ENCODE measurements around the gene EEA1. TPM values are rescaled to one million over a fixed set of nuclear protein-coding genes. Genes with fewer than 3 reads are reported as not detected.

EEA1 gene
- total RNA-seq, 2 donors from 2014 or later, result 5.9 to 7.3 TPM

DNA sequence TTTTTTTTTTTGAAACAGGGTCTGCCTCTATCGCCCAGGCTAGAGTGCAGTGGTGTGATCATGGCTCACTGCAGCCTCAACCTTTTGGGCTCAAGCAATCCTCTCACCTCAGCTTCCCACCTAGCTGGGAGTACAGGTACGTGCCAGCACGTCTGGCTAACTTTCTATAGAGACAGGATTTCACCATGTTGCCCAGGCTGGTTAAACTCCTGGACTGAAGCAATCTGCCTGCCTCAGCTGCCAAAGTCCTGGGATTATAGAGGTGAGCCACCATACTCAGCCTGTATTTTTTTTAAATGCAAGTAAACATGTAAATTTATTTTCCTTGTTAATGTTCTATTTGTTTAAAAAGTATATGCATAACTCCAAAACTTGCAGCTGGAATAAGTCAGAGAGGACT, 80.4 kb downstream of the EEA1 start:
- Histone ChIP-seq H3K27me3 (no peaks in the 10 kb centered on the region), H3K36me3 (replicated peaks in 1 of 2; ENCODE audit: insufficient read depth in 1 of 2, low read depth in 2 of 2) (no peaks in the 10 kb centered on the region), H3K9me3 (no peaks in the 10 kb centered on the region), H3K4me1 (peaks cover 8% of the 10 kb centered on the region), H3K4me3 (no peak overlapping the region), H3K27ac (no peak overlapping the region)
- ATAC-seq (no peak), DNase-seq (no peak)
- TF ChIP-seq, protein P1, sequence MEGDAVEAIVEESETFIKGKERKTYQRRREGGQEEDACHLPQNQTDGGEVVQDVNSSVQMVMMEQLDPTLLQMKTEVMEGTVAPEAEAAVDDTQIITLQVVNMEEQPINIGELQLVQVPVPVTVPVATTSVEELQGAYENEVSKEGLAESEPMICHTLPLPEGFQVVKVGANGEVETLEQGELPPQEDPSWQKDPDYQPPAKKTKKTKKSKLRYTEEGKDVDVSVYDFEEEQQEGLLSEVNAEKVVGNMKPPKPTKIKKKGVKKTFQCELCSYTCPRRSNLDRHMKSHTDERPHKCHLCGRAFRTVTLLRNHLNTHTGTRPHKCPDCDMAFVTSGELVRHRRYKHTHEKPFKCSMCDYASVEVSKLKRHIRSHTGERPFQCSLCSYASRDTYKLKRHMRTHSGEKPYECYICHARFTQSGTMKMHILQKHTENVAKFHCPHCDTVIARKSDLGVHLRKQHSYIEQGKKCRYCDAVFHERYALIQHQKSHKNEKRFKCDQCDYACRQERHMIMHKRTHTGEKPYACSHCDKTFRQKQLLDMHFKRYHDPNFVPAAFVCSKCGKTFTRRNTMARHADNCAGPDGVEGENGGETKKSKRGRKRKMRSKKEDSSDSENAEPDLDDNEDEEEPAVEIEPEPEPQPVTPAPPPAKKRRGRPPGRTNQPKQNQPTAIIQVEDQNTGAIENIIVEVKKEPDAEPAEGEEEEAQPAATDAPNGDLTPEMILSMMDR (IDR thresholded peaks at IDR 0.05), result no peak
- no peak for TF ChIP-seq POLR2A (IDR thresholded peaks at IDR 0.05)
- 94 to 96% methylated on average over 3 of the region's 3 CpGs for WGBS, 2 donors
- intact Hi-C loops (cut with DNase I), result no loop called here

DNA sequence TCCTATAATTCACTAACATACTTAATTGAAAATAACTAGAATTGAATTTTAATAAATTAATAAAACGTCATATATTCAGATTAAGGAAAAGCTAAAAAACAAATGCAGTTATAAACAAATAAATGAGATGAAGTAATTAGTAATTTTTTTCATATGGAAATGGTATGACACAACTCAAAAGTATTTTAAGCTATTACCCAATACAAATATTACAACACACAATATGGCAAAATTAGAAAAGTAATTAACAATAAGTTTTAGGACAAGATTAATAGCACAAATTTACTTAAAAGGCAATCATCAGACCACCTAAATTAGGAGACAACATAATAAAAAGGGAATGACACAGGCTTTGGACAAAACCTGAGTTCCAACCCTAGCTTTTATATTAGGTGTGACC, 81.7 kb downstream of the EEA1 start:
- Histone ChIP-seq H3K9me3 (no peaks in the 10 kb centered on the region), H3K36me3 (replicated peaks in 1 of 2; ENCODE audit: insufficient read depth in 1 of 2, low read depth in 2 of 2) (no peaks in the 10 kb centered on the region), H3K4me3 (no peak overlapping the region), H3K27me3 (no peaks in the 10 kb centered on the region), H3K4me1 (peaks cover 8% of the 10 kb centered on the region), H3K27ac (no peak overlapping the region)
- ATAC-seq, result no peak
- TF ChIP-seq, protein P1 (IDR thresholded peaks at IDR 0.05), result no peak
- TF ChIP-seq POLR2A (IDR thresholded peaks at IDR 0.05), result no peak
- 90 to 95% methylated on average over 1 of the region's 1 CpG for WGBS, 2 donors
- intact Hi-C loops (cut with DNase I), result no loop called here
- DNase-seq, result no peak

DNA sequence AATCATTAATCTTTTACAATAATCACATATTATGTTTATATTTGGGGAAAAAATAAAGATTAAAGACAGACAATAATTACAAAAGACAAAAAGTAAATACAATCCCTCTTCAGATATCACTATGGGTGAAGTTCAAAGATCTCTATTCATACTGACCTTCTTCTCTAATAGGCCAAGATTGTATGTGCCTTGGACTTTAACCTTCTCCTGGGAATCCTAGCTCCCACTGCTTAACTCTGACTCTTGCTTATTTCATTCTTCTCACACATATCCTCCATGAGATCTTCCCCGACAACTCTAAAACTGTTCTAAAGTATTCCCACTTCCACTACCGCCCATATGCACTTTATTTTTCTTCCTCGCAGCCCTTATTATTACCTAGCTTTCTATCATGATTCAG, 83.8 kb downstream of the EEA1 start:
- intact Hi-C loops (cut with DNase I), result no loop called here
- H3K27ac ChIP-seq, result no peak overlapping the region
- TF ChIP-seq, protein P1 (IDR thresholded peaks at IDR 0.05), result no peak
- no peak for TF ChIP-seq POLR2A (IDR thresholded peaks at IDR 0.05)

DNA sequence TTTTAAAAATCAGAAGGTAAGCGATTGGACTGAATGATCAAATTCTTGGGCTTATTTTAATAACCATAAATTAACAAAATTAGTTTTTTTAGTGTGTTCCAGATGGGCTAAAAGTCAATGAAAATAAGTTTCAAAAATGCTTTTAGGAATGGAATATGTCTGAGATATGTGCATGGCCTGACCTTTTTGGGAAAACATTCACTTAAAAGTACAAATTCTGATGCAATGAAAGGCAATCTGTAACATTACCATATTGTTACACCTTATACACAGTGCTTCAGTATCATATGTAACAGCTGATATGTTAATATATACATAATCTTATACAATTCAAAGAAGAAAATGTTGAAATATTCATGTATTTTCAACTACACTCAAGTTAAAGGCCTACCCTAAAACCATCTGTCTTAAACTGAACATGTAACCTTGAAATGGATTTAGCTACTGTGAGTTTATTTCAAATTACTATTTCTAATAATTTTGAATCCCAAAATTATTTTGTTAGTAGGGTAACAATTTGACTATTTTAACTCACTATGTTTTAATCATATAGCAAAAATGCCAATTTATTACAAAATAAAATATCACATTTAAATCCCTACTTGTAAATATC, 84.8 kb downstream of the EEA1 start:
- peaks cover 0 to 2% of the 10 kb centered on the region in 2 donors for H3K36me3 ChIP-seq (replicated peaks in 1 of 2; ENCODE audit: insufficient read depth in 1 of 2, low read depth in 2 of 2)
- no peak overlapping the region for H3K4me3 ChIP-seq
- no peak overlapping the region for H3K27ac ChIP-seq
- DNase-seq (no peak), ATAC-seq (no peak)
- TF ChIP-seq, protein P1 (IDR thresholded peaks at IDR 0.05), result no peak
- TF ChIP-seq POLR2A (IDR thresholded peaks at IDR 0.05), result no peak
- H3K4me1 ChIP-seq, result peaks cover 8% of the 10 kb centered on the region
- no peaks in the 10 kb centered on the region for H3K9me3 ChIP-seq
- intact Hi-C loops (cut with DNase I), result no loop called here
- WGBS, 2 donors, result 94 to 97% methylated on average over 1 of the region's 1 CpG
- no peaks in the 10 kb centered on the region for H3K27me3 ChIP-seq

More for the DNA sequence above, 83.8 kb downstream of the EEA1 start:
- Histone ChIP-seq H3K36me3 (replicated peaks in 1 of 2; ENCODE audit: insufficient read depth in 1 of 2, low read depth in 2 of 2) (peaks cover 0 to 2% of the 10 kb centered on the region in 2 donors), H3K27me3 (no peaks in the 10 kb centered on the region), H3K4me3 (no peak overlapping the region), H3K4me1 (peaks cover 8% of the 10 kb centered on the region), H3K9me3 (no peaks in the 10 kb centered on the region)
- DNase-seq (no peak), ATAC-seq (no peak)
- WGBS, 2 donors, result 76 to 86% methylated on average over 3 of the region's 3 CpGs

DNA sequence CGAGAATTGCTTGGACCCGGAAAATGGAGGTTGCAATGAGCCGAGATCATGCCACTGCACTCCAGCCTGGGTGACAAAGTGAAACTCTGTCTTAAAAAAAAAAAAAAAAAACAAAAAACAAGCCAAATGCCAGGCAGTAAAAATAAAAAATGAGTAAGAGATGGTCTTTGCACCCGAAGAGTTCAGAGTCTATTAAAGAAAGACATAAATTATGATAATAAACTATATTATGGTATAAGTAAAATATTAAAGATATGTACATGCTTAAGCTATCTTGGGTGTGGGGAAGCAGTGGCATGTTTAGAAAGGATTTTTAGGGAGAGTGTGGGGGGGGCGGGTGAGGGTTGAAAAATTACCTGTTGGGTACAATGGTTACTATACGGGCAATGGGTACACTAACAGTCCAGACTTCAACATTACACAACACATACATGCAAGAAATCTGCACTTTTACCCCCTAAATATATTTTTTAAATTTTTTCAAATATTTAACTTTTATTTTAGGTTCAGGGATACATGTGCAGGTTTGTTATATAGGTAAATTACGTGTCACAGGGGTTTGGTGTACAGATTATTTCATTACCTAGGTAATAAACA, 99.3 kb downstream of the EEA1 start:
- no peak for ATAC-seq
- WGBS, 2 donors, result 90 to 94% methylated on average over 7 of the region's 7 CpGs

More for the DNA sequence above, 99.3 kb downstream of the EEA1 start:
- no peaks in the 10 kb centered on the region for H3K4me1 ChIP-seq
- H3K4me3 ChIP-seq, result no peak overlapping the region
- no peak for DNase-seq
- no peak overlapping the region for H3K27ac ChIP-seq
- peaks cover 0 to 2% of the 10 kb centered on the region in 2 donors for H3K36me3 ChIP-seq (replicated peaks in 1 of 2; ENCODE audit: insufficient read depth in 1 of 2, low read depth in 2 of 2)
- H3K9me3 ChIP-seq, result no peaks in the 10 kb centered on the region
- TF ChIP-seq POLR2A (IDR thresholded peaks at IDR 0.05), result no peak
- TF ChIP-seq, protein P1 (IDR thresholded peaks at IDR 0.05), result no peak
- H3K27me3 ChIP-seq, result no peaks in the 10 kb centered on the region
- intact Hi-C loops (cut with DNase I), result no loop called here
